GM12874 (cell line): ENCODE measurements around the gene ERC2.

Experiments used
- CTCF ChIP-seq: IDR thresholded peaks from 2 replicates; pipeline ENCODE4 v1.5.1; 2011; ENCODE audit warnings: low read depth, mild to moderate bottlenecking, control low read depth, low read length, moderate library complexity; ENCODE audit not compliant: insufficient read depth

Gene ERC2

GRCh38 chr3:55676643-55677042, 791.6 kb downstream of the ERC2 start:
- no peak for TF ChIP-seq CTCF

GRCh38 chr3:55675478-55675877, 792.8 kb downstream of the ERC2 start:
- TF ChIP-seq CTCF, result no peak

- no peak for TF ChIP-seq CTCF
Measured at GRCh38 chr3:55673764-55674163, 794.5 kb downstream of the ERC2 start.

- TF ChIP-seq CTCF, result no peak
Measured at GRCh38 chr3:55669133-55669532, 799.1 kb downstream of the ERC2 start.

- no peak for TF ChIP-seq CTCF
Measured at GRCh38 chr3:55668359-55668758, 799.9 kb downstream of the ERC2 start.

- TF ChIP-seq CTCF, result no peak
Measured at GRCh38 chr3:55664387-55664786, 803.9 kb downstream of the ERC2 start.

GRCh38 chr3:55662683-55663082, 805.6 kb downstream of the ERC2 start:
- TF ChIP-seq CTCF, result no peak

GRCh38 chr3:55661571-55661970, 806.7 kb downstream of the ERC2 start:
- TF ChIP-seq CTCF, result no peak
